VCaP (cell line): ENCODE data around the gene CDAN1.

ENCODE experiments used
- H3K27ac ChIP-seq: fragments of 450-650 bp; 2 replicates; pipeline ENCODE4 v1.5.1; 2017
- TF ChIP-seq, protein P1 (sequence below): fragments of 450-650 bp; conservative IDR thresholded peaks from 2 replicates; pipeline ENCODE4 v1.5.1; 2017; ENCODE audit warnings: mild to moderate bottlenecking, moderate library complexity

The CDAN1 gene

DNA sequence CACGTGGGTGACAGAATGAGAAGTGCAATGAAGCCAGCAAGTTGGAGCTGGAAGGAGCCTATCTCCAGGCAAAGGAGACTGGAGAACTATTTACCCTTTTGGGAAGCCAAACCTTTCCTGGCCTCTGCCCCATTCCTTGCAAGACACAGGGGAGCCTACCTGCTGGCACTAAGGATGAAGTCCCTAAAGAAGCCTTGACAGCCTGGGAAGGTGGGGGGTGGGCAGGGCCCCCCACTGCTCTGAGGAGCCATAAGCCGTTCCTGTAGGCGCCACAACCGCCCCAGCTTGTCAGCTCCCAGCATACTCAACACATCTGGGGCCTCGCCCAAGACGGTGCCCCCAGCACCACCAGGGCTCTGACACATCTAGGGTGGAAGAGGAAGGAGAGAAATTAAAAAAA is 5.5 kb downstream of the CDAN1 start:
- no peak overlapping the region for H3K27ac ChIP-seq
- TF ChIP-seq, protein P1, sequence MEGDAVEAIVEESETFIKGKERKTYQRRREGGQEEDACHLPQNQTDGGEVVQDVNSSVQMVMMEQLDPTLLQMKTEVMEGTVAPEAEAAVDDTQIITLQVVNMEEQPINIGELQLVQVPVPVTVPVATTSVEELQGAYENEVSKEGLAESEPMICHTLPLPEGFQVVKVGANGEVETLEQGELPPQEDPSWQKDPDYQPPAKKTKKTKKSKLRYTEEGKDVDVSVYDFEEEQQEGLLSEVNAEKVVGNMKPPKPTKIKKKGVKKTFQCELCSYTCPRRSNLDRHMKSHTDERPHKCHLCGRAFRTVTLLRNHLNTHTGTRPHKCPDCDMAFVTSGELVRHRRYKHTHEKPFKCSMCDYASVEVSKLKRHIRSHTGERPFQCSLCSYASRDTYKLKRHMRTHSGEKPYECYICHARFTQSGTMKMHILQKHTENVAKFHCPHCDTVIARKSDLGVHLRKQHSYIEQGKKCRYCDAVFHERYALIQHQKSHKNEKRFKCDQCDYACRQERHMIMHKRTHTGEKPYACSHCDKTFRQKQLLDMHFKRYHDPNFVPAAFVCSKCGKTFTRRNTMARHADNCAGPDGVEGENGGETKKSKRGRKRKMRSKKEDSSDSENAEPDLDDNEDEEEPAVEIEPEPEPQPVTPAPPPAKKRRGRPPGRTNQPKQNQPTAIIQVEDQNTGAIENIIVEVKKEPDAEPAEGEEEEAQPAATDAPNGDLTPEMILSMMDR, result no peak

DNA sequence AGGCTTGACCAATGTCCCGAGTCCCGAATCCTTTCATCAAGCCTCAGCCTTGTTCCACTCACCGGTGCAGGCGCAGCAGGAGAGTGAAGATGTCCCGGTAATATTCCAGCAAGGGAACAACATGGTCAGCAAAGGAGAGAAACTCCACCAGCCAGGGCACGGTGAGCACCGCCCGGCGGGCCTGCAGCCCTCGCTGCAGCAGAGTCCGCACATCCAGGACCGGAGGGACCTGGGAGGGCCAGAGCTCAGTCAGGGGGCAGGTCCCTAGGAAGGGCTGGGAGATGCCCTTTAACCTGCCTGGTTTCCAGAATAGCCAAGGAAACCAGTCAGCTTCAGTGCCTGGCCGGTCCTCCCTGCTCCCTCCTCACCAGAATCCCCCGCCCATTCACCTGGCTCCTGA is 6.4 kb downstream of the CDAN1 start:
- TF ChIP-seq, protein P1, result no peak
- no peak overlapping the region for H3K27ac ChIP-seq

DNA sequence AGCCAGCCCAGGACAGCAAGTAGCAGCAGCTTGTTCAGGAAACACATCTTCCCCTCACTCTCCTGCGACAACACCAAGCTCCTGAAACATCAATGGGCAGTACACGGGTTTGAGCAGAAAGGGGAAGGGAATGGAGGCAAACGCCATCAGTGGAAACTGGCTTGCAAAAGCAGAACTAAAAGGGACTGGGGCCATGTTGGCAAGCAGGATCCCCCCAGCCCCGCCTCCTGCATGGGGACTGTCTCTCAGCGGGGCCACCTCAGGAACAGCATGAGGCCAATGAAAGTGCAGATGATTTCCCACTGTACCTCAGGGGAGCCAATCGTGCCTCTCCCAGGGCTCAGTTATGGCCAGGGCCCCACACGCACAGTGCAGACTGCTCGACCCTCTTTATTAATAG is 6.8 kb downstream of the CDAN1 start:
- TF ChIP-seq, protein P1, result no peak
- H3K27ac ChIP-seq, result no peak overlapping the region

DNA sequence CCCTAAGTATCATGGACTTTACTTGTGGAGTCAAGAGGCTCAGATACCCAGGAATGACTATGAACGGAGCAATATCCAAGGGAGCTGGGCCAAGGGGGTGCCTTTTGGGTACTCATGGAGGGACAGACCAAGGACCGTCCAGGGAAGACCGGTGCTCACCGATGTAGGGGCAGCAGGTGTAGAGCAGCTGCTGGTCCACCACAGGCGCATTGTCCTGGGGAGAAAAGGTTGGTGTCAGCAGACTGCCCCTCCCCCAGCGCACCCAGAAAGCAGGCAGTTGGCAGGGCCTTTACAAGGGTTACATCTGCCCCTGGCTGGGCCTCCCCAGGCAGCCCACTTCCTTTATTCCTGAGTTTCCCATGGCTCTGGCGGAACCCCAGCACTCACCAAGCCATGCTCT is 7.5 kb downstream of the CDAN1 start:
- TF ChIP-seq, protein P1, result no peak
- no peak overlapping the region for H3K27ac ChIP-seq

DNA sequence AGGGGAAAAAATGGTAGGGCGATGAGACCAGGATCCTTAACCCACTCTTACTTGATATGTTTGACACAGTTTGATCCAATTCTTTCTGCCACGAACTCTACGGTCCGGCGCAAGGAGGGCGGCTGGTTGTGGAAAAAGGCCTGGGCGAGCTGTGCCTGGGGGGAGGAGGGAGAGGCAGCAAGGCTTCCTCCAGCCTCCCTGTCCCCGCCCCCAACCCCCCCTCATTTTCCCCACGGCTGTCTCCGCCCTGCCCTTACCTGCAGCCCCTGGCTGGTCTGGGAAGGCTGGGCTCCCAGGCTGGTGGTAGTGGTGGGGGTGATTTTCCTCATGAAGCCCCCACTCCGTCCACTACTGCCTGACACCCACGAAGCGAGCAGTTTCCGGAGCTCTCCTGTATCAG is 8.0 kb downstream of the CDAN1 start:
- no peak overlapping the region for H3K27ac ChIP-seq
- TF ChIP-seq, protein P1, result no peak

DNA sequence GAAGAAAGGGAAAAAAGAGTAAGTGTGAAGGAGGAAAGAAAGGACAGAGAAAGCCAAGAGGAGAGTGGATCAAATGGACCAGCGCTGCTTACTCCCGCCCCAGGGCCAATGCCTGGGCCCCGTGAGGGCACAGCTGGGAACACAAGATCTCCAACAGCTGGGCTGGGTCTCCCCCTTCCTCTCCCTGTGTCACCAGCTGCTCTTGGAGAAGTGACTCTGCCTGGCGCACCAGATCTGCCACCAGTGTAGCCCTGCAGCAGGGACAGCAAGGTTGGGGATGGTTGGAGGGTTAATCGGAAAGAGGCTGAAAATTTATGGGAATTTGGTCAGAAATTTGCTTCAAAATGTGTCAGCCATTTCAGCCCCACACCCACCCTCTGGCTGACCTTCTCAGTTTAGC is 8.4 kb downstream of the CDAN1 start:
- TF ChIP-seq, protein P1, result no peak
- H3K27ac ChIP-seq, result no peak overlapping the region

DNA sequence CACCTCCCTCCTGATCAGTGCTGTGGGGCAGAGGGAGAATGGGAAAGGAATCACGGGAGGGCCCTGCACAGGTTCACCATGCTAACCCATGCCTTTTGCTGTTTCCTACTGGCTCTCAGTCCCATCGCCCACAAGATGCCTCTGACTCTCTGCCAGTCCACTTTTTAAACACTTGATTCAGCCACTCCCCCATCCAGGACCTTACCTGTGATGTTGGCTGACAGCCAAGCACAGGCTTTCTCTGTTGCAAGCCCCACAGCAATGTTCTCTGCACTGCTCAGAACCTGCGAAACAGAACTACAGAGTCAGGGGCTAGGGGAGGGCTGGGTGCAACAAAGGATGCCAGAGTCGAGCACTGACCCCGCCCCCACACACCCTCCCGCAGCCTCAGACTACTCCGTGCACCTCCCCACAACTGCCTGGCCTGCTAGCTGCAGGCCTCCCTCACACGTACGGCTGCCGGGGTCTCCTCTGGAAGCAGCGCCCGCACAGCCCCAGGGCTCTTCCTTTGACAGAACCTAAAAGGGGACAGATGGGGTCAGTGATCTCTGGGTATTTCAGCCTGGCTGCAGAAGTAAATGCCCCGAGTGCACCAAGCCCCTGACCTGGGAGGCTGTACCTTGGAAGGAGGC is 9.1 kb downstream of the CDAN1 start:
- TF ChIP-seq, protein P1, result no peak
- no peak overlapping the region for H3K27ac ChIP-seq

DNA sequence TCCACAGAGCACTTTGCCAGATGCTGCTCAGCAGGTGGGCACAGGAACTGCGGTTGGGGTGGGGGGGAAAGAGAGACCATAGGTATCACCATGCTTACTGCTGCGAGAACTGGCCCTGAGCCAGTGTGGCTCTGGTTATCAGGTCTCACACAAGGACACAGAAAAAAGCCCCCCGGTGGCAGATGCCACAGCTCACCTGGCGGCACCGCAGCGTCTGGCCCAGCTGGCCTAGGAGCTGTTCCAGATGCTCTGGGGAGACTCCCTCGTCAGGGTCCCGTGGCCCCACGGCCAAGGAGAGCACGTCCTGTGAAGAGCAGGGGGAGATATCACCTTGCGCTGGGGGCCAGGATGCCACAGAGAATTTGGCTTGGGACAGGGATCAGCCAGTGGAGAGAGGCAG is 10.8 kb downstream of the CDAN1 start:
- TF ChIP-seq, protein P1, result no peak

More for the DNA sequence above, 10.8 kb downstream of the CDAN1 start:
- H3K27ac ChIP-seq, result no peak overlapping the region
